HG03108 (cell line): ENCODE results near the gene SPARC.

Experiments used
- ATAC-seq: cut with Tn5 transposase; IDR thresholded peaks from one replicate; pipeline ENCODE4 v1.9.1; 2021; ENCODE audit warnings: moderate library complexity; ENCODE audit not compliant: unreplicated experiment

The SPARC gene

GRCh38 chr5:151661968-151662732, 24.6 kb downstream of the SPARC start:
- peak; percentile 62 for ATAC-seq

GRCh38 chr5:151660616-151661495, 25.9 kb downstream of the SPARC start:
- ATAC-seq = no peak

- ATAC-seq = peak; percentile 57
Measured at GRCh38 chr5:151659001-151659754, 27.5 kb downstream of the SPARC start.

- no peak for ATAC-seq
Measured at GRCh38 chr5:151657114-151657513, 29.6 kb downstream of the SPARC start.

GRCh38 chr5:151656311-151656710, 30.4 kb downstream of the SPARC start:
- no peak for ATAC-seq

- peak; percentile 93 for ATAC-seq
Measured at GRCh38 chr5:151651997-151652645, 34.6 kb downstream of the SPARC start.

GRCh38 chr5:151648988-151649387, 37.7 kb downstream of the SPARC start:
- ATAC-seq = no peak

GRCh38 chr5:151648089-151648488, 38.6 kb downstream of the SPARC start:
- ATAC-seq = no peak

GRCh38 chr5:151647320-151647861, 39.3 kb downstream of the SPARC start:
- no peak for ATAC-seq

GRCh38 chr5:151646334-151646733, 40.4 kb downstream of the SPARC start:
- no peak for ATAC-seq

- no peak for ATAC-seq
Measured at GRCh38 chr5:151643388-151643787, 43.3 kb downstream of the SPARC start.

- no peak for ATAC-seq
Measured at GRCh38 chr5:151642472-151643140, 44.1 kb downstream of the SPARC start.

- no peak for ATAC-seq
Measured at GRCh38 chr5:151638619-151639018, 48.1 kb downstream of the SPARC start.

GRCh38 chr5:151637676-151638075, 49.0 kb downstream of the SPARC start:
- no peak for ATAC-seq

- ATAC-seq = no peak
Measured at GRCh38 chr5:151633892-151634291, 52.8 kb downstream of the SPARC start.

GRCh38 chr5:151632941-151633340, 53.8 kb downstream of the SPARC start:
- ATAC-seq = no peak

GRCh38 chr5:151632524-151632923, 54.2 kb downstream of the SPARC start:
- no peak for ATAC-seq

GRCh38 chr5:151631941-151632340, 54.8 kb downstream of the SPARC start:
- no peak for ATAC-seq

- no peak for ATAC-seq
Measured at GRCh38 chr5:151630088-151630487, 56.6 kb downstream of the SPARC start.
